Stomach (tissue), 9 donors: Measurements from ENCODE around the gene ZNF385C. TPM values are rescaled to one million over a fixed set of nuclear protein-coding genes. Genes with fewer than 3 reads are reported as not detected.
"Not testable (repeated sequence)": the region's sequence is repeated elsewhere in the genome, so short reads cannot be mapped to it uniquely, and the experiment has no call there.

Experiments
- DNase-seq, 2 donors: peaks; one replicate each; pipeline versions ENCODE4 v3.0.0 to v3.0.0-alpha.2; 2013 to 2019
- H3K27ac ChIP-seq, 5 donors: fragments of 200-600 bp in 4 of 5; sonication (generic) in 4 of 5; one replicate each; pipeline ENCODE4 v1.5.1; 2013 to 2019; ENCODE audit warnings: mild to moderate bottlenecking in 1 of 5, moderate library complexity in 1 of 5
- H3K27me3 ChIP-seq, 3 donors: fragments of 200-600 bp; sonication (generic); one replicate each; pipeline ENCODE4 v1.5.1; 2017 to 2019; ENCODE audit warnings: mixed run types in 1 of 3
- H3K36me3 ChIP-seq, 4 donors: fragments of 200-600 bp; sonication (generic); 1 replicate in 3 of 4; 2 replicates in 1 of 4; pipeline ENCODE4 v1.5.1; 2016 to 2019
- H3K4me1 ChIP-seq, 4 donors: fragments of 200-600 bp; sonication (generic); one replicate each; pipeline ENCODE4 v1.5.1; 2016 to 2019
- H3K4me3 ChIP-seq, 4 donors: fragments of 200-600 bp; sonication (generic) in 3 of 4; one replicate each; pipeline ENCODE4 v1.5.1; 2016 to 2019; ENCODE audit warnings: mild to moderate bottlenecking in 1 of 4
- H3K9me3 ChIP-seq, 4 donors: fragments of 200-600 bp; sonication (generic); one replicate each; pipeline ENCODE4 v1.5.1; 2016 to 2019
- EP300 ChIP-seq: sonication (generic); formaldehyde crosslinking; IDR thresholded peaks from one replicate; pipeline ENCODE4 v1.6.1; 2017; ENCODE audit warnings: antibody characterized with exemption
- POLR2A ChIP-seq, 4 donors: fragments of 450-650 bp; IDR thresholded peaks; one replicate each; pipeline ENCODE4 v1.6.1; 2016; ENCODE audit warnings: antibody characterized with exemption in 4 of 4, control low read depth in 2 of 4, mild to moderate bottlenecking in 1 of 4, moderate library complexity in 1 of 4
- POLR2AphosphoS5 ChIP-seq, 3 donors: sonication (generic); formaldehyde crosslinking; IDR thresholded peaks; one replicate each; pipeline ENCODE4 v1.6.1; 2016; ENCODE audit warnings: antibody characterized with exemption in 3 of 3
- WGBS, 5 donors: extraction: QIAGEN DNeasy Blood & Tissue Kit in 3 of 5; methylation state at CpG; one replicate each; pipeline versions ENCODE4 v1.1.5 to v1.1.7; 2013 to 2018; 5-methylcytosine and 5-hydroxymethylcytosine counted together
- intact Hi-C: fragments of 100-400 bp; cut with DNase I; formaldehyde crosslinking; loops from one replicate; pipeline ENCODE4 v1.15.1; 2023; ENCODE audit warnings: low total_unique reads
- polyA plus RNA-seq, 3 donors: library from polyadenylated mRNA; stranded (reverse); fragments of 200-250 nt; gene quantifications; one replicate each; pipeline ENCODE4 v1.2.3, GENCODE V29; 2013
- total RNA-seq, 5 donors: library from RNA; depleted of rRNA; stranded (reverse); fragments of >200 nt; gene quantifications; one replicate each; pipeline versions ENCODE4 v1.1.0 to v1.2.3, GENCODE V29; 2014 to 2016
- TF ChIP-seq, protein P1 (sequence below), 7 experiments: fragments of 450-650 bp in 4 of 7; fragments of 200-600 bp in 3 of 7; sonication (generic) in 3 of 7; IDR thresholded peaks; one replicate each; pipeline ENCODE4 v1.5.1; 2016 to 2019; ENCODE audit warnings: antibody characterized with exemption in 7 of 7, control low read depth in 2 of 7, mild to moderate bottlenecking in 1 of 7
- donor health status: healthy with polysubstance abuse.
- donor health status: Bipolar disorder and iron deficiency.
- donor health status: healthy.

The ZNF385C gene
- total and polyA plus RNA-seq, 8 donors, result 0.31 to 1.4 (median 0.70) TPM; not detected in 4

DNA sequence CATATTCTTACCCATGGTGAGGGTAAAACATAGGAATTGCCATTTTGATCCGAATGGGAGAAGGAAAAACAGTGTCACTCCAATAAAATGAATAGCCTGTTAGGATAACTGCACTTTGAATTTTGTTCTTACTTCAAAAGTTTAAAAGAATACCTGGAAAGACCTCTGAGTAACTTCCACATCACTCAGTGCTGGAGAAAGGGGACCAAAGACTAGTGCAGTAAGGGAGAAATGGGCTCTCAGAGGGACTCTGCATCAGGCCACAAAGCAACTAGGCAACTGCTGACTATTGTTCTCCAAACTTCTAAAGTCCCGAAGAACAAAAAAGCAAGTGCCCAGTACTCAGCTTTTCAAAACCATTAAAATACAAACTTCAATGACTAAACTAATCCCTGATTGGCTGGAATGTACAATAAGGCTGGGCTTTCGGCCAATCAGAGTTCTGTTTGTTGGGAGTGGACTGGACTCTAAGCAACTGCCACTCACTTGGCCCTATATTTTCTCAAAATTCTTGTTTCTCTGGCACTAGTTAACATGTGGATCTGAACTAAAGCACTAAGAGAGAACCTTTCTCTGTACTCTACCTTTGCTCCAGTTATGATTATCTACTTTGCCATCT is 87.3 kb downstream of the ZNF385C start:
- H3K36me3 ChIP-seq, result peaks cover 0 to 10% (median 6%) of the 10 kb centered on the region in 4 donors
- no peaks in the 10 kb centered on the region for H3K9me3 ChIP-seq
- WGBS, 5 donors, result 88 to 96% (median 95%) methylated on average over 3 of the region's 3 CpGs
- no peak for DNase-seq
- peaks cover 24 to 93% (median 77%) of the 10 kb centered on the region in 4 donors for H3K4me1 ChIP-seq
- H3K27me3 ChIP-seq, result no peaks in the 10 kb centered on the region
- no peak overlapping the region for H3K4me3 ChIP-seq
- TF ChIP-seq POLR2A (IDR thresholded peaks at IDR 0.05), result no peak
- TF ChIP-seq EP300, result no peak
- TF ChIP-seq POLR2AphosphoS5 (IDR thresholded peaks at IDR 0.05), result no peak
- TF ChIP-seq, protein P1, sequence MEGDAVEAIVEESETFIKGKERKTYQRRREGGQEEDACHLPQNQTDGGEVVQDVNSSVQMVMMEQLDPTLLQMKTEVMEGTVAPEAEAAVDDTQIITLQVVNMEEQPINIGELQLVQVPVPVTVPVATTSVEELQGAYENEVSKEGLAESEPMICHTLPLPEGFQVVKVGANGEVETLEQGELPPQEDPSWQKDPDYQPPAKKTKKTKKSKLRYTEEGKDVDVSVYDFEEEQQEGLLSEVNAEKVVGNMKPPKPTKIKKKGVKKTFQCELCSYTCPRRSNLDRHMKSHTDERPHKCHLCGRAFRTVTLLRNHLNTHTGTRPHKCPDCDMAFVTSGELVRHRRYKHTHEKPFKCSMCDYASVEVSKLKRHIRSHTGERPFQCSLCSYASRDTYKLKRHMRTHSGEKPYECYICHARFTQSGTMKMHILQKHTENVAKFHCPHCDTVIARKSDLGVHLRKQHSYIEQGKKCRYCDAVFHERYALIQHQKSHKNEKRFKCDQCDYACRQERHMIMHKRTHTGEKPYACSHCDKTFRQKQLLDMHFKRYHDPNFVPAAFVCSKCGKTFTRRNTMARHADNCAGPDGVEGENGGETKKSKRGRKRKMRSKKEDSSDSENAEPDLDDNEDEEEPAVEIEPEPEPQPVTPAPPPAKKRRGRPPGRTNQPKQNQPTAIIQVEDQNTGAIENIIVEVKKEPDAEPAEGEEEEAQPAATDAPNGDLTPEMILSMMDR (IDR thresholded peaks at IDR 0.05), result no peak
- intact Hi-C loops, result no loop called here
- H3K27ac ChIP-seq, result peak overlapping the region in 1 of 5 donors; percentile 56

DNA sequence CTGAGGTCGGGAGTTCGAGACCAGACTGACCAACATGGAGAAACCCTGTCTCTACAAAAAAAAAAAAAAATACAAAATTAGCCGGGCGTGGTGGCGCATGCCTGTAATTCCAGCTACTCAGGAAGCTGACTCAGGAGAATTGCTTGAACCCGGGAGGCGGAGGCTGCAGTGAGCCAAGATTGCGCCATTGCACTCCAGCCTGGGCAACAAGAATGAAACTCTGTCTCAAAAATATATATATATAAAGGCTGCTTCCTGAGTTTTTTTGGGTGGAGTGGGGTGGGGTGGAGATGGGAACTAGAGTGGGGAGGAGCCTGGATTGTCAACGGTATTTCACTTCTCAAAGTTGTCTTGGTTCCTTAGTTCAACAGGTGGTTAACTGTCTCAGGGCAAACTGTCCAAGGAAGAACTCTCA is 88.0 kb downstream of the ZNF385C start:
- H3K36me3 ChIP-seq, result peaks cover 0 to 10% (median 6%) of the 10 kb centered on the region in 4 donors
- 66 to 75% (median 74%) methylated on average over 9 of the region's 9 CpGs for WGBS, 5 donors
- H3K27me3 ChIP-seq, DNase-seq, H3K9me3 ChIP-seq, intact Hi-C loops, H3K4me3 ChIP-seq: not testable (repeated sequence)
- peak overlapping the region in 1 of 5 donors; percentile 56 for H3K27ac ChIP-seq
- H3K4me1 ChIP-seq, result peaks cover 17 to 93% (median 73%) of the 10 kb centered on the region in 4 donors

DNA sequence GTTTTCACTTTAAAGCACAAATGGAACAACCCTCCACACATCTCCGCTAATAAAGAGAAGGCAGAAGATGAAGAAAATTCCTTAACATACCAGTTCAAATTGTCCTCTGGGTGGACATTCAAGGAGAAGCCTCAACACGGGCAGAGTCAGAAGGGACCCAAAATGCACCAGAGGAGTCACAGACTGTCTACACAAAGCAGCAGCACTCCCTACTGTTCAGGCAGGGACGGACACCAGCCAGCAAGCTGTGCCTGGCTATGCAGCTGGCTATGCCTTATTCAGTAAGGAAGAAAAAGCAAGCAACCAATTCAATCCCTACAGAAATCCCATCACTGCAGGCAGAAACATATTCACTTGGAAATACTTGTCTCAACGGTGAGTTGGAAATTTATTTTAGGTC is 89.1 kb downstream of the ZNF385C start:
- Histone ChIP-seq H3K9me3 (no peaks in the 10 kb centered on the region), H3K27ac (no peak overlapping the region), H3K4me3 (no peak overlapping the region), H3K27me3 (no peaks in the 10 kb centered on the region), H3K36me3 (peaks cover 0 to 10% (median 6%) of the 10 kb centered on the region in 4 donors), H3K4me1 (peaks cover 8 to 93% (median 72%) of the 10 kb centered on the region in 4 donors)
- TF ChIP-seq EP300, result no peak
- TF ChIP-seq, protein P1 (IDR thresholded peaks at IDR 0.05), result peak in 1 of 7 experiments; percentile 7
- DNase-seq, result no peak
- intact Hi-C loops, result no loop called here
- WGBS, 5 donors, result 66 to 80% (median 72%) methylated on average over 4 of the region's 4 CpGs

DNA sequence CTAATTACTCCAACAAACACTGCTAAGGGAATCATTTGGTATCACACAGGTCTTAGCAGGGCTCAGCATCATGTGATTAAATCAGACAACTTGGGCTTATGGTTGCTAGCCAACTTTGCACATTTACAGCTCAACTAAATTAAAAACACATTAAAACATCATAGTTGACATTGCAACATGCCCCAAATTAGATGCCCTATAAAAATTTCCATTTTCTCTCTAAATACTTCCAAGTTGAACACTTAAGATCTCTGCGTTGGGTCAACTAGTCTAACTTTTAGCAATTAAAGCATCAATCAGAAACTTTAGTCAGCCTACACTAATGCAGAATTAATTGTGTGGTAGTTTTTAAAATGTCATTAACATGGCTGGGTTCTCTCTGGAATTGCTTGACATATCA is 93.1 kb downstream of the ZNF385C start:
- Histone ChIP-seq H3K4me3 (no peak overlapping the region), H3K4me1 (peaks cover 15 to 91% (median 69%) of the 10 kb centered on the region in 4 donors), H3K9me3 (no peaks in the 10 kb centered on the region), H3K27me3 (no peaks in the 10 kb centered on the region), H3K36me3 (peaks cover 8 to 39% (median 32%) of the 10 kb centered on the region in 4 donors), H3K27ac (no peak overlapping the region)
- intact Hi-C loops, result no loop called here
- DNase-seq, result no peak
- 86 to 93% (median 88%) methylated on average over 1 of the region's 1 CpG for WGBS, 5 donors
- TF ChIP-seq POLR2AphosphoS5 (IDR thresholded peaks at IDR 0.05), result no peak
- TF ChIP-seq EP300, result no peak
- TF ChIP-seq POLR2A (IDR thresholded peaks at IDR 0.05), result no peak
- TF ChIP-seq, protein P1 (IDR thresholded peaks at IDR 0.05), result no peak

DNA sequence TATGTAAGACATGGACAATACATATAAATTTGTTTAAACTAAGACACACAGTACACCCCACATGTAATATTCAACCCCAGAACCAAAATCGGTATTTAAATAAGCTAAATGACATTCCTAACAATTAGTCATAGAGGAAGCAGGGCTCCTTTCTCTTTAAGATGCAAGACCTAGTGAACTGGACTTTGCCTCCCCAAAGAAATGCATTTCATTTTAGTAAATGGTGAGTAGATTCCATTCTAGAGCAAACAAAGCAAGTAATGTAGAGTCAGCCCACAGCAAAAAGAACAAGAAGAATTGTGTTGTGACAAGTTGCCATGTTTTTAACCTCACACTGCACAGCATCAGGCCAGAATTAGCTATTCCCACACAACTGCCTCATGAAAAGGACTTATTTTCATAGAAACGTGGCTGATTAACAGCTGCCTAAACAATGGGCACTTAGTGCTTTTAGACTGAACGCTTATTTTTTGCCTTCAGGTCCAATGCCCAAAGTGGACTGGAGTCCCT is 95.4 kb downstream of the ZNF385C start:
- H3K9me3 ChIP-seq, result no peaks in the 10 kb centered on the region
- no peak overlapping the region for H3K4me3 ChIP-seq
- peak in 1 of 3 donors; percentile 20 for TF ChIP-seq POLR2AphosphoS5 (IDR thresholded peaks at IDR 0.05)
- no peak for TF ChIP-seq EP300
- intact Hi-C loops, result no loop called here
- peaks cover 28 to 52% (median 49%) of the 10 kb centered on the region in 4 donors for H3K36me3 ChIP-seq
- peak overlapping the region; percentile 15 to 79 (median 50) for H3K27ac ChIP-seq
- H3K27me3 ChIP-seq, result no peaks in the 10 kb centered on the region
- DNase-seq, result peak in 1 of 2 donors; percentile 68
- peaks cover 11 to 79% (median 55%) of the 10 kb centered on the region in 4 donors for H3K4me1 ChIP-seq
- WGBS, 5 donors, result 32 to 47% (median 43%) methylated on average over 3 of the region's 3 CpGs
